NCI-H748 treated with DMSO at 0.1 percent for 48 hours (cell line): ENCODE measurements around the gene RCN1.
A peak's percentile ranks its signal among the peaks of the same experiment; 100 is the strongest.
"Not testable (repeated sequence)": the region's sequence is repeated elsewhere in the genome, so short reads cannot be mapped to it uniquely, and the experiment has no call there.

ENCODE experiments used
- DNase-seq: peaks from one replicate; lab custom pipeline; 2025; lab: John Stamatoyannopoulos, UW

Gene RCN1

GRCh38 chr11:32113200-32113919 lies 22.5 kb downstream of the RCN1 start:
- DNase-seq = peak; percentile 25

- no peak for DNase-seq
Observed at GRCh38 chr11:32113920-32114203, 23.0 kb downstream of the RCN1 start.

GRCh38 chr11:32115446-32115845 lies 24.6 kb downstream of the RCN1 start:
- no peak for DNase-seq

GRCh38 chr11:32116668-32117067 lies 25.8 kb downstream of the RCN1 start:
- DNase-seq = no peak

GRCh38 chr11:32118025-32118974 lies 27.4 kb downstream of the RCN1 start:
- DNase-seq = no peak

- DNase-seq = not testable (repeated sequence)
Observed at GRCh38 chr11:32119139-32119538, 28.3 kb downstream of the RCN1 start.

- DNase-seq = no peak
Observed at GRCh38 chr11:32121012-32121411, 30.1 kb downstream of the RCN1 start.

GRCh38 chr11:32122200-32122599 lies 31.3 kb downstream of the RCN1 start:
- no peak for DNase-seq

- DNase-seq = no peak
Observed at GRCh38 chr11:32131321-32131720, 40.4 kb downstream of the RCN1 start.

- no peak for DNase-seq
Observed at GRCh38 chr11:32136657-32137056, 45.8 kb downstream of the RCN1 start.

- DNase-seq = no peak
Observed at GRCh38 chr11:32137263-32137662, 46.4 kb downstream of the RCN1 start.

GRCh38 chr11:32137869-32138268 lies 47.0 kb downstream of the RCN1 start:
- DNase-seq = no peak

- no peak for DNase-seq
Observed at GRCh38 chr11:32138902-32139301, 48.0 kb downstream of the RCN1 start.

- DNase-seq = no peak
Observed at GRCh38 chr11:32139896-32140520, 49.1 kb downstream of the RCN1 start.

GRCh38 chr11:32141745-32142546 lies 51.1 kb downstream of the RCN1 start:
- DNase-seq = no peak

GRCh38 chr11:32143378-32143777 lies 52.5 kb downstream of the RCN1 start:
- no peak for DNase-seq

- no peak for DNase-seq
Observed at GRCh38 chr11:32145282-32145681, 54.4 kb downstream of the RCN1 start.

GRCh38 chr11:32148895-32149294 lies 58.0 kb downstream of the RCN1 start:
- no peak for DNase-seq

GRCh38 chr11:32149748-32150147 lies 58.9 kb downstream of the RCN1 start:
- no peak for DNase-seq

- DNase-seq = no peak
Observed at GRCh38 chr11:32151027-32151426, 60.2 kb downstream of the RCN1 start.

GRCh38 chr11:32152216-32152615 lies 61.3 kb downstream of the RCN1 start:
- DNase-seq = no peak

- no peak for DNase-seq
Observed at GRCh38 chr11:32152821-32153220, 61.9 kb downstream of the RCN1 start.
